ENCODE results near the gene SACM1L. TPM values are rescaled to one million over a fixed set of nuclear protein-coding genes. Genes with fewer than 3 reads are reported as not detected.

SACM1L gene
- total RNA-seq, 1 donor from 2014 or later = 39.4 TPM

GRCh38 chr3:45686850-45687249 is 2.3 kb upstream of the SACM1L start:
- no peak overlapping the region for H3K4me2 ChIP-seq (ENCODE audit: low read length)
- H3K36me3 ChIP-seq (ENCODE audit: insufficient read depth, low read length) = peaks cover under 1% of the 10 kb centered on the region
- FAIRE-seq = no peak
- H4K20me1 ChIP-seq (ENCODE audit: insufficient read depth, low read length) = peaks cover 19% of the 10 kb centered on the region
- H2AFZ ChIP-seq (ENCODE audit: low read depth, low read length) = no peak overlapping the region
- no peak for DNase-seq (ENCODE audit: low read depth)
- no peak overlapping the region for H3K9ac ChIP-seq (ENCODE audit: low read length)
- no peak overlapping the region for H3K4me3 ChIP-seq (ENCODE audit: insufficient read depth, low read depth, low read length)
- Mint-ChIP-seq H3K9me3 (ENCODE audit: unreplicated experiment) (no peaks in the 10 kb centered on the region), H3K36me3 (ENCODE audit: low read depth, unreplicated experiment) (peaks cover 7% of the 10 kb centered on the region), H3K27me3 (ENCODE audit: low read depth, unreplicated experiment) (no peaks in the 10 kb centered on the region), H3K4me1 (ENCODE audit: low read depth, unreplicated experiment) (peaks cover 11% of the 10 kb centered on the region), H3K27ac (ENCODE audit: unreplicated experiment) (no peak overlapping the region), H3K4me3 (ENCODE audit: unreplicated experiment) (no peak overlapping the region)
- peaks cover 25% of the 10 kb centered on the region for H3K79me2 ChIP-seq (ENCODE audit: insufficient read depth, low read length)
- H3K27me3 ChIP-seq (ENCODE audit: insufficient read depth, low read length) = no peaks in the 10 kb centered on the region
- peaks cover 11% of the 10 kb centered on the region for H3K4me1 ChIP-seq (ENCODE audit: insufficient read depth, low read length)
- no peak for TF ChIP-seq EZH2 (IDR thresholded peaks at IDR 0.05; ENCODE audit: insufficient read depth, low read length)
- peaks cover 2% of the 10 kb centered on the region for H3K9me3 ChIP-seq (ENCODE audit: insufficient read depth, low read depth, low read length)
- H3K27ac ChIP-seq (ENCODE audit: low read depth, low read length) = no peak overlapping the region

- TF ChIP-seq EZH2 (IDR thresholded peaks at IDR 0.05; ENCODE audit: insufficient read depth, low read length) = no peak
- TF ChIP-seq, protein P1, sequence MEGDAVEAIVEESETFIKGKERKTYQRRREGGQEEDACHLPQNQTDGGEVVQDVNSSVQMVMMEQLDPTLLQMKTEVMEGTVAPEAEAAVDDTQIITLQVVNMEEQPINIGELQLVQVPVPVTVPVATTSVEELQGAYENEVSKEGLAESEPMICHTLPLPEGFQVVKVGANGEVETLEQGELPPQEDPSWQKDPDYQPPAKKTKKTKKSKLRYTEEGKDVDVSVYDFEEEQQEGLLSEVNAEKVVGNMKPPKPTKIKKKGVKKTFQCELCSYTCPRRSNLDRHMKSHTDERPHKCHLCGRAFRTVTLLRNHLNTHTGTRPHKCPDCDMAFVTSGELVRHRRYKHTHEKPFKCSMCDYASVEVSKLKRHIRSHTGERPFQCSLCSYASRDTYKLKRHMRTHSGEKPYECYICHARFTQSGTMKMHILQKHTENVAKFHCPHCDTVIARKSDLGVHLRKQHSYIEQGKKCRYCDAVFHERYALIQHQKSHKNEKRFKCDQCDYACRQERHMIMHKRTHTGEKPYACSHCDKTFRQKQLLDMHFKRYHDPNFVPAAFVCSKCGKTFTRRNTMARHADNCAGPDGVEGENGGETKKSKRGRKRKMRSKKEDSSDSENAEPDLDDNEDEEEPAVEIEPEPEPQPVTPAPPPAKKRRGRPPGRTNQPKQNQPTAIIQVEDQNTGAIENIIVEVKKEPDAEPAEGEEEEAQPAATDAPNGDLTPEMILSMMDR (IDR thresholded peaks at IDR 0.05; ENCODE audit: insufficient read depth, low read depth, low read length) = no peak
- Mint-ChIP-seq H3K9me3 (ENCODE audit: unreplicated experiment) (no peaks in the 10 kb centered on the region), H3K27ac (ENCODE audit: unreplicated experiment) (no peak overlapping the region), H3K36me3 (ENCODE audit: low read depth, unreplicated experiment) (peaks cover 2% of the 10 kb centered on the region), H3K4me3 (ENCODE audit: unreplicated experiment) (no peak overlapping the region), H3K27me3 (ENCODE audit: low read depth, unreplicated experiment) (no peaks in the 10 kb centered on the region), H3K4me1 (ENCODE audit: low read depth, unreplicated experiment) (peaks cover 13% of the 10 kb centered on the region)
- no peak for DNase-seq (ENCODE audit: low read depth)
- peaks cover 3% of the 10 kb centered on the region for H3K36me3 ChIP-seq (ENCODE audit: insufficient read depth, low read length)
- H3K4me3 ChIP-seq (ENCODE audit: insufficient read depth, low read depth, low read length) = peak overlapping the region; percentile 84
- no peak for FAIRE-seq
- H3K4me1 ChIP-seq (ENCODE audit: insufficient read depth, low read length) = peaks cover 11% of the 10 kb centered on the region
- peak overlapping the region; percentile 66 for H2AFZ ChIP-seq (ENCODE audit: low read depth, low read length)
- H3K9ac ChIP-seq (ENCODE audit: low read length) = peak overlapping the region; percentile 99
- peaks cover 28% of the 10 kb centered on the region for H4K20me1 ChIP-seq (ENCODE audit: insufficient read depth, low read length)
- no peaks in the 10 kb centered on the region for H3K27me3 ChIP-seq (ENCODE audit: insufficient read depth, low read length)
- H3K79me2 ChIP-seq (ENCODE audit: insufficient read depth, low read length) = peaks cover 34% of the 10 kb centered on the region
- H3K9me3 ChIP-seq (ENCODE audit: insufficient read depth, low read depth, low read length) = peaks cover 1% of the 10 kb centered on the region
- H3K27ac ChIP-seq (ENCODE audit: low read depth, low read length) = no peak overlapping the region
- peak overlapping the region; percentile 92 for H3K4me2 ChIP-seq (ENCODE audit: low read length)
Measured at GRCh38 chr3:45687828-45688193, 1.4 kb upstream of the SACM1L start.

GRCh38 chr3:45688194-45688881 is 858 bp upstream of the SACM1L start:
- Histone ChIP-seq H3K4me3 (ENCODE audit: insufficient read depth, low read depth, low read length) (peak overlapping the region; percentile 84), H4K20me1 (ENCODE audit: insufficient read depth, low read length) (peaks cover 34% of the 10 kb centered on the region), H3K27ac (ENCODE audit: low read depth, low read length) (peak overlapping the region; percentile 25), H3K4me2 (ENCODE audit: low read length) (peak overlapping the region; percentile 92), H3K9ac (ENCODE audit: low read length) (peak overlapping the region; percentile 99), H3K27me3 (ENCODE audit: insufficient read depth, low read length) (no peaks in the 10 kb centered on the region), H2AFZ (ENCODE audit: low read depth, low read length) (peak overlapping the region; percentile 66), H3K36me3 (ENCODE audit: insufficient read depth, low read length) (peaks cover 3% of the 10 kb centered on the region), H3K79me2 (ENCODE audit: insufficient read depth, low read length) (peaks cover 40% of the 10 kb centered on the region), H3K9me3 (ENCODE audit: insufficient read depth, low read depth, low read length) (no peaks in the 10 kb centered on the region), H3K4me1 (ENCODE audit: insufficient read depth, low read length) (peaks cover 11% of the 10 kb centered on the region)
- Mint-ChIP-seq H3K9me3 (ENCODE audit: unreplicated experiment) (no peaks in the 10 kb centered on the region), H3K36me3 (ENCODE audit: low read depth, unreplicated experiment) (no peaks in the 10 kb centered on the region), H3K4me1 (ENCODE audit: low read depth, unreplicated experiment) (peaks cover 15% of the 10 kb centered on the region), H3K27ac (ENCODE audit: unreplicated experiment) (peak overlapping the region; percentile 98), H3K27me3 (ENCODE audit: low read depth, unreplicated experiment) (no peaks in the 10 kb centered on the region), H3K4me3 (ENCODE audit: unreplicated experiment) (peak overlapping the region; percentile 93)
- no peak for TF ChIP-seq EZH2 (IDR thresholded peaks at IDR 0.05; ENCODE audit: insufficient read depth, low read length)
- TF ChIP-seq, protein P1 (IDR thresholded peaks at IDR 0.05; ENCODE audit: insufficient read depth, low read depth, low read length) = no peak
- DNase-seq (ENCODE audit: low read depth) = no peak
- no peak for FAIRE-seq
